NCI-H446 (cell line): ENCODE data around the gene NPAS3.

Experiments
- DNase-seq, 2 experiments: peaks; one replicate each; lab custom pipeline; 2025; lab: John Stamatoyannopoulos, UW

NPAS3 gene

DNA sequence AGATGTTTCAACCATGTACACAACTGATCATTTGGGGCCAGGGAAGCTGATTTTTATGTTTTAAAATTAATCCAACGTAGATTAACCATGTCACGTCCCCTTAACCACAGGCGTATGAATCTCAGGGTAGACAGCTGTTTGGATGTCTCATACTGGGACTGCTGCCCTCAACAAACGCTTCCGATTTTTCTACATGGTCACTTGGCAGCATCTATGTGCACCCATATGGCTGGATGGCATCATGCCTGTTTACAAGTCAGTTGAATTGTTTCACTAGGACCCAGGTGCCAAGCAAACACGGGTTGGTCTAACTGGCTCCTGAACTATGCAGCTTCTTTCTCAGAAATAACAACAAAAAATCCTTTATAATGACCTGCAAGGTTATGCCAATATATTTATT is 393.8 kb downstream of the NPAS3 start:
- peak; percentile 1 to 9 for DNase-seq

GRCh38 chr14:33335366-33335765 is 396.7 kb downstream of the NPAS3 start:
- DNase-seq = no peak

DNA sequence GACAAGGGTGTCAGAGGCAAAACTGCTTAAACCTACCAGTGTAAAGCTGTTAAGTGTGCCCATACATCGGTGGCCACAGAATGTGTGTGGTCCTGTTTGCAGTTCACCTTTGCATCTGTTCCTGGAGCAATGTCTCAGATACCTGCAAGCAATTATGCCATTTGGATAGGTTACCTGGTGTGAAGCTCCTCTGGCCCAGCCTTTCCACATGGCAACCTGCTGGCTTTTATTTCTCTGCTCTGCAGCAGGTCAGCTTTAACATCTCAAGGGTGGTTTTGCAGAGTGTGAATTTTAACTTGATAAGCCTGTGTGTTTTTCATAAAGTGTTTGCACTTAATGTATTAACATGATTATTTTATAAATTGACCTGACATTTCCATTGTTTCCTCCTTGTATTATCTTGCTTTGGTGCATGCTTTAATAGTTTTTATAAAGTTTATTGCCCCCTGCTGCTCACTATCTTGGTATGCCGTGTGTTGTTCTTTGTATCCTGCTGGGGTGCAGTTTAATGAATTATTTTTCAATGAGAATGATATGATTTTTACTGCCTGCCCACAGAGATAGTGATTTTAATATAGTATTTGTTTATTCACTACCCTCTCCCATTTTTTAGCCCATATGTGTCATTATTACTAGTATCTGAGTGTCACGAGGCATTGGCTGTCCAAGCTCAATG is 403.8 kb downstream of the NPAS3 start:
- no peak for DNase-seq

- DNase-seq = no peak
Measured at GRCh38 chr14:33343016-33343415, 404.3 kb downstream of the NPAS3 start.

GRCh38 chr14:33347796-33348195 is 409.1 kb downstream of the NPAS3 start:
- no peak for DNase-seq

GRCh38 chr14:33348510-33348909 is 409.8 kb downstream of the NPAS3 start:
- no peak for DNase-seq

GRCh38 chr14:33349871-33350270 is 411.2 kb downstream of the NPAS3 start:
- no peak for DNase-seq

DNA sequence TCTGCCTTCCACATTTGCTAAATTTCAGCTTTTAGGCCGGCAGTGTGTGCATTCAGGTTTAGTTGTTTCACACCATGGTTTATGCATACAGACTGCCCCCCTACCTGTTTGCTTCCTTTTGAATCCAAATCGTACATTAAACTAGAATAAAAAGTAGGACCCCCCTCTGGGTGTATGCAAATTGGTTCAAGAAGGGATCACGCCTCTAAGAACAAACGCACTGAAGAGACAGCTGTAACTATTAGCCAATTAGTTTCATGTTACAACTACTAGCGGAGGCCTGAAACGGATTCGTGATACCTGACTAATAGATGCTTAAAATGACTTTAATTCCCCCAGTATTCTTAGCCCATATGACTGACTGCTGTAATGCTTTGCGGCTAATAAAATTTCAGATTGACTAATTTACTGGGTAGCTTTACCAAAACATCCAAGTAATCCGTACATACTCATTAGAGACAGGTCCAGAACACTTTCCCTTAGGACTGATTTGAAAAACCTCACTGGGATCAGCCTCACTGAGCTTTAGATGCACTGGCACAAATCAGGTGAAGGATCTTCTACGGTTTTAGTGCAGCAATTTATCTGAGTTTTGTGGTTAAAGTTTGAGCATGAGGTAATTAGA is 411.8 kb downstream of the NPAS3 start:
- DNase-seq = no peak

DNA sequence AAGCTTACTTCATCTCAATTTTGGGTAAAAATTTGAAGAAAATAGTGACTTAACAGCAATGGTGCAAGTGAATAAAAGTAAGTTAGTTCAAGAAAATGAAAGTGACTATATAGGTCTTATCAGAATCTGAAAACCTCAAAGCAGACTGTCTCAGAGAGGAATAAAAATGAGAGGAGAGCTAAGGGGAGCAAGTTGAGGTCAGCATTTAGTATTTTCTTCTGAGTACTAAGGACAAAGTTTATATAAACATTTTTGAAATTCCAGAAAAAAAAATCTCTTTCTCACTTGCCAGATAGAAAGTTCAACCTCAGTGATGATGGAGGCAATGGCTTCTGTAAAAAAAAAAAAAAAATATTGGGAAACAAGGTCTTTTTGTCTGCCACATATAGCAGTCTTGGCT is 414.1 kb downstream of the NPAS3 start:
- DNase-seq = no peak

DNA sequence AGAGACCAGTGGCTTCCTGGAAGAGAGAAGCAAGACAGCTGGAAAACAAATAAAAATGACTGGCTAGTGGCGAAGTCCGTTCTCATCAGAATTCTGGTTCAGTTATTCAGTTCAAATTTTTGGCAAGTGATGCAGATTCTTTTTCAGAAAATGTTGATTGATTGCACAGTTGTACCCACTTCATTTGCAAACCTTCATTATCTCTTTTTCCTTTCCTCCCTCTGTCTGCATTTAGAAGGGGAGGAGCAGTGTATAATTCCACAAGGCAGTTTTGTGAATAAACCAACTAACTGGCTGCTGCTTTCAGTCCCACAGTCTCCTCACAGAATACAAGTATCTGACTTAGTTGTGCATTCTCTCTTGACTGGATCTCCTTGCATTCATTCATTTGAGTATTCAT is 417.5 kb downstream of the NPAS3 start:
- no peak for DNase-seq

DNA sequence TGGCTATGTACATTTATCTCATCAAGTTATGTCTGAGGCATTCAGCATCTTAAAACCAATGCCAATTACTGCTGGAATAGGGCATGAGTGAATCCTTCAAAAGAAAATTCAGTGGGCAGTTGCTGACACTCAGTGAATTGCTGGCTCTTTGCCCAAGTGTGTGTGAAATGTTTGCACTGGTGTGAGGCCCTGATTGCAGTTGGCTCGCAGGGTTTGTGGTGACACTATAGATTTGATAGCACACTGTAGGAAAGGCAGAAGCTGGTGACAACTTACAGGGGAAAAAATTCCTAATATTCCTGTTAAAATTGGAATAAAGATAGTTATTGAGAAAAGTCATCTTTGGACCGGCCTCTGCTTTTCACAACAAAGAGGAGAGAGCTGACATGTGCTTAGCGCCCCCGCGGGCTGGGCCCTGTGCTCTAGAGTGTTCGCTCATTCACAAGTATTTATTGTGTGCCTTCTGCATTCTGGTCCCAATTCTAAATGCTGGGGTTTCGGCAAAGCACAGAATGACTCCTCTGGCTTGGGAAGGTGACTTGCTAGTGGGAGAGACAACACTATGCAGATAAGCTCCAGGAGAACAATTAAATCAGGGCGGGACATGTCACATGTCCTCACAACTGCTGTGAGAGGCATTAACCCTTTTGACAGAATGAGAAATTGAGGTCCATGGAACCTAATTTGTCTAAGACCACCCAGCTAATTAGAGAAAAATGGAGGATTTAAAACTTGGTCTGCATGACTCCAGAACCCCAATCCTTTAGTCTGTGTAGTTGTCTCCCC is 418.7 kb downstream of the NPAS3 start:
- peak in 1 of 2 experiments; percentile 3 for DNase-seq

DNA sequence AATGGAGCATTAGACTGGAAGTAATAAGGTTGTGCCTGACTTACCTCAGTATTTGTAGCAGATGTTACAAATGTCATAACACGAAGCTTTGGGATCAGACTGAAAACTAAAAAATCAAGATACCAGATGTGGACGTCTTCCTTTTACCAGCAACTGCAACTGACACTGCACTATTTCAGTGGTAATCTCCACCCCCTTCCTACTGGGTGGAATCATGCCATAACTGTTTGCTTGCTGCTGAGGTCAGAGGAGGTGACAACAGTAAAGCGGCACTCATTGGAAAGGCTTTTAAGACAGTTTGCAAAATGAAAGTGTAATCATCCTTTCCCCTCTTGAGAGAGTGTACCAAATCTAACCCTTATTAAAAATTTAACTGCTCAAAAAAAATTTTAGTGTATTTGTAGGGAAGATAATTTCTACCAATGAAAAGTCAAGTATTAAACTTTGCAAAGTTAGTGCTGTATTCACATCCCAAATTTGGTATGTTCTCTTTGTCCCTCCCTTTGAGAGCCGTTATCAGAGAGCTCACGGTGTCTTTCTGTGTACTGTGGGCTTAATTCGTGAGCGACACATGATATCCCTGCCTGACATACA is 420.7 kb downstream of the NPAS3 start:
- DNase-seq = no peak

- DNase-seq = no peak
Measured at GRCh38 chr14:33362934-33363333, 424.3 kb downstream of the NPAS3 start.

DNA sequence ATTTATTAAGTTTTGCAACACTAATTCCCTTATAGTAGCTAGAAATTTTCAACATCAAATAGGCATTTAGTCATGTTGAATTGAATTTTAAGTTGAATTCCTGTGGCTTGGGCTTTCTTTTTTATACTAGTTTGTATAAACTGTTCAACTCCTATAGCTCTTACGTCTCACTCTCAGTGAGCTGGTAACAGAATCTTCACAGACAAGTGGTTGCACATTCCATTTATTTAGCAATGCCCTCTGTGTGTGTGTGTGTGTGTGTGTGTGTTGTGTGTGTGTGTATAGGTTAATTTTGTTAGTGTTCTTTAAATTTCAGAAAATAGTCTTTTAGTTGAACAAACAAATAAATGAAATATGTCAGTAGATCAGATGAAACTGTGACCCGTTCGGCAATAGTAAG is 425.0 kb downstream of the NPAS3 start:
- DNase-seq = no peak

DNA sequence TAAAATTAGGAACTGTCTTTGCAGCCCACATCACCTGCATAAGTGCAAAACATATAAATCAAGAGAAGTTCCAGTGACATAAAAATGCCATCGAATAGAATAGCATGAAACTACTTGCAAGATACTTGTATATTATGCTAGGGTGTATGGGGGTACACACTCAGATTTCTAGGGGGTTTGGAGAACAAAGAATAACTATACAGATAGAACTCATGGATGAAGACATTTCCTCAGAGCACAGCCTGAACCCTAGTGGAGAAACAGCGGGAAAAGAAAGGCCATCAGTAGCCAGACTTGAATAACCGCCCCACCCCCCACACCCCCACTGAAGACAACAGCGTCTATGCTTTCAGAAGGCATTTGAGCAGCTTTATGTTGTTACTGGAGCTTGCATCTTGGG is 425.8 kb downstream of the NPAS3 start:
- no peak for DNase-seq

DNA sequence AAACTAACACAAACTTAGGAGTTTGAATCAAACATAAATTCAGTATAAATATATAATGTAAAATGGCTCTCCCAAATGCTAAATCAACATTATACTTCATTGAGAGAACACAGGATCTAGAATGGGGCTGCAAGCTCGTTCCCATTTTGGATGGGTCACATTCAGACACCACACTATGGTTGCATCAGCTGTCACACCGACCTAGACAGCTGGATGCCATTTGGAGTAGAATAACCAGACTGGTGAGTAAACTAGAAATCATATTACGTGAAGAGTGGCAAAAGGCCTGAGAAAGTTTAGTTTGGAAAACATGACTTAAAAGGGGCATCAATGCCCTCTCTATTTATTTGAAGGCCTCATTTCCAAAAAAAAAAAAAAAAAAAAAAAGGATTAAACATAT is 430.4 kb downstream of the NPAS3 start:
- no peak for DNase-seq

DNA sequence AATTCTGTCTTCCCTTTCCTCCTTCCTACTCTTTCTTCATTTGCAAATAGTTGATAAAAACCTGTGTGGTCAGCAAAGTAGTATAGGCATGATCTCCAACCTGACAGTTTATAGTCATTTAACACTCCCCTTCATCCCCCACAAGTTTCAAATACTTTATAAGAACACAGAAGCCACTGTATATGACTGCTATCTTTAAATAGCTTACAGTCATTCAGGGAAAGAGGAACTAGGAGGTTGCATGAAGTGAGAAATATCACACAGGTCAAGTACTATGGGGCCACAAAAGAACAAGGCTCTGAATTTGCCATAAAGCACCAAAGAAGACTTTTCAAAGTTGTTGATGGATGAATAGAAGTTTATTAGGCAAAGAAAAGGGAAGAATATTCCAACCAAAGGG is 431.3 kb downstream of the NPAS3 start:
- no peak for DNase-seq

GRCh38 chr14:33370426-33370825 is 431.7 kb downstream of the NPAS3 start:
- no peak for DNase-seq

DNA sequence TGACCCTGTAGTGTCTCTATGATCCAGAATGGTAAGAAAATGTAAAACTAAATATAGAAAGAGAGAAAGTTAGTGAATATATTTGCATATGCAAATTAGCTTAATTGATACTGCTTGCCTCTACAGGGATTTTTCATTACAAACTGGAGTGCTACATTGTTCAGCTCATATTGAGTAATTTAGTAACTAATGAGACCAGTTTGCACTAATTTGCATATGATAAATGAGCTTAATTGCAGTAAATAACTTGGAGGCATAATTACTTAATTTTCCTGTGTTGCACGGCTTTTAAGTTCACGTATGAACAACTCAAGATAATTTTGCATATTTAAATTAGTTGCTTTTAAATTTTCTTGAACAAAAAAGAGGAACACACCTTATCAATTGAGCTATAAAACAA is 436.5 kb downstream of the NPAS3 start:
- no peak for DNase-seq

GRCh38 chr14:33375786-33376185 is 437.1 kb downstream of the NPAS3 start:
- DNase-seq = no peak

GRCh38 chr14:33376510-33376909 is 437.8 kb downstream of the NPAS3 start:
- no peak for DNase-seq

GRCh38 chr14:33377596-33378390 is 439.1 kb downstream of the NPAS3 start:
- no peak for DNase-seq
